Stimulated activated CD8-positive, alpha-beta memory T cell treated with anti-CD3 and anti-CD28 coated beads, Interleukin-2, amount 100 ng/mL, for 48 hours (primary cell): ENCODE results near the gene KRTAP2-1.
"Not testable (repeated sequence)": the region's sequence is repeated elsewhere in the genome, so short reads cannot be mapped to it uniquely, and the experiment has no call there.

Source experiments
- DNase-seq, 2 donors: peaks; one replicate each; pipeline ENCODE4 v3.0.0-alpha.2; 2020; ENCODE audit warnings: low read depth in 2 of 2

Gene KRTAP2-1

GRCh38 chr17:41012326-41013120 is 34.6 kb downstream of the KRTAP2-1 start:
- DNase-seq = no peak

DNA sequence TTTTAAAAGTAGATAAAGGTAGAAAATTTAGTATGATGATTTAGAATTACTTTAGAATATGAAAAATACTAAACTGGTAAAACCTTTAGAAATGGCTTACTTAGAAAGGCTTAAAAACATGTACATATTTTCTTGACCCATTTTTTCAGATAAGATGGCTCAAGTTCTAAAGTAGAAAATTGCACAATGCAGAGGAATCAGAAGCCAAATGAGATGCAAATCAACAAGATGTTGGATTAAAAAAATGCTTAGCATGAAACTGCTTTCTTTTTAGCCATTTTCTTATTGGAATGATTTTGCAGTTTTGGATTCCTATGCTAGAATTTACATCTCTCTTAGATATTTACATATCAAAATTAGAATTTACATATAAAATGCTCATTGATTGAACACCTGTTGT is 36.7 kb downstream of the KRTAP2-1 start:
- DNase-seq = no peak

DNA sequence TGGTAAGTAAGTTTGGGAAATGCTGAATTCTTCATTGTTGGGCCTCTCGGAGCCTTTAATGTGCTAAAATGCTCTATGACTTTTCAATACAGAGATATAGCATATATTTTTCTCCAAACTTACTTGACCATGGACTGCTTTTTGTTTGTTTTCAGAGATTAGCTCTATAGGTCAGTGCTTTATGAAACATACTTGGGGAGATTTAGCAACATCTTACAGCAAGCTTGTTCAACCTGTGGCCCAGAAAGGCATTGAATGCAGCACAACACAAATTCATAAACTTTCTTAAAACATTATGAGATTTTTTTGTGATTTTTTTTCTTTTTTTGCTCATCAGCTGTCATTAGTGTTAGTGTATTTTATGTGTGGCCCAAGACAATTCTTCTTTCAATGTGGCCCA is 37.2 kb downstream of the KRTAP2-1 start:
- DNase-seq = no peak

- no peak for DNase-seq
These were observed 37.8 kb downstream of the KRTAP2-1 start for GRCh38 chr17:41009301-41009760.

- no peak for DNase-seq
These were observed 38.3 kb downstream of the KRTAP2-1 start, which contains the start of gene KRTAP3-1 for GRCh38 chr17:41008811-41009210. TSS of gene KRTAP3-1 (minus strand) at chr17:41009128. CDS start at chr17:41009074, 54 bp downstream.

GRCh38 chr17:41004397-41004796 is 42.7 kb downstream of the KRTAP2-1 start:
- no peak for DNase-seq

- DNase-seq = no peak
These were observed 43.2 kb downstream of the KRTAP2-1 start for GRCh38 chr17:41003926-41004325.

DNA sequence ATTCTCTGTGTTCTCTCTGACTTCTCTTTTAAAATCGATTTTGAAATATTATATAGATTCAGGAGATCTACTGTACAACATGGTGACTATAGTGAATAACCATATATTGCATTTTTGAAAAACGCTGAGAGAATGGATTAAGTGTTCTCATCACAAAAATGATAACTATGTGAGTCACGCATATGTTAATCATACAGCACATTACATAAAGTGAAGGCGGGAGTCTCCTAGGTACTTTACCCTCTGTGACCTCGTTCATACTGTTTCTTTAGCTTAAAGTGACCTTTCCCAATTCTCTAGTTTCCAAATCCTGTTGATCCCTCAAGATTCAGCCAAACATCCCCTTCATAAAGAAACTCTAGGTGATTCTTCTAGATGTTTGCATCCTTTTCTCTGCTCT is 44.3 kb downstream of the KRTAP2-1 start:
- no peak for DNase-seq

GRCh38 chr17:41001795-41002194 is 45.3 kb downstream of the KRTAP2-1 start:
- DNase-seq = no peak

GRCh38 chr17:40999563-40999962 is 47.6 kb downstream of the KRTAP2-1 start, which contains the start of gene KRTAP3-2:
TSS of gene KRTAP3-2 (minus strand) at chr17:40999906. CDS start at chr17:40999853, 53 bp downstream.
- not testable (repeated sequence) for DNase-seq

DNA sequence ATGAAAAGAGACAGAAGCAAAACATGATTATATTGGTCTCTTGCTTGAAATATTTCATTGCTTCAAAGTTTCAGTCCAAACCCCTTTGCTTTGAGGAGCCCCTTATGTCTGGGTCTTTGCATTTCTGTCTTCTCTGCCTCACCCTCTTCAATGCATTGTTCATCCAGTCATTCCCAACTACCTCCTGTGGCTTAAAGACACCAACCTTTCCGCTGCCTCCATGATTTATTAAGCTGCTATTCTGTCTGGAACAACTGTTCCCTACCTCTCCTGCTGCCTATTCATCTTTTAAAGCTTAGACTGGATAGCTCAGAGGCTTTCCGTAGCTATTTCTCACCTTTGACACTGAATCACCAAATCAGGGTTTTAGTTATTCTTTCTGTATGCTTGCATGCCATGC is 49.8 kb downstream of the KRTAP2-1 start:
- no peak for DNase-seq

GRCh38 chr17:40996829-40997228 is 50.3 kb downstream of the KRTAP2-1 start:
- DNase-seq = no peak
